Glomerular endothelial cell (primary cell): ENCODE data around the gene KLF6. TPM values are rescaled to one million over a fixed set of nuclear protein-coding genes. Genes with fewer than 3 reads are reported as not detected.

Experiments used
- DNase-seq: peaks from one replicate; pipeline ENCODE4 v3.0.0-alpha.2; 2011; ENCODE audit warnings: low read depth, low spot score; ENCODE audit errors: extremely low read depth
- total RNA-seq: library from RNA; depleted of rRNA; stranded (reverse); fragments of >200 nt; gene quantifications from 2 replicates; pipeline ENCODE4 v1.2.3, GENCODE V29; 2015

KLF6 gene
- total RNA-seq, 1 donor from 2014 or later = 247 TPM

DNA sequence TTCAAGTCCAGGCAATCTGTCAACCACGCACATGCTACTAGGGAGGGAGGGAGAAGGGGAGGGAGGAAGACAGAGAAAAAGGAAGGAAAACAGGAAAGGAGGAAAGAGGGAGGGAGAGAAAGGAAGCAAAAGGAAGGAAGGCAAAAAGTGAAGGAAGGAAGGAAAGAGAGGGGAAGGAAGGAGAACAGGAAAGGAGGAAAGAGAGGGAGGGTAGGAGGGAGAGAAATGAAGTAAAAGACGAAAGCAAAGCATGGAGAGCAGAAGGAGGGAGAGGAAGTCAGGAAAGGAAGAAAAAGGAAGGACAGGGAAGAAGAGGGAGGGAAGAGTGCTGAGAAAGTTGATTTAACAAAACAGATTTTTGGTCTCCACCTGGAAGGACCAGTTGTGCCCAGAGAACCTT is 25.6 kb downstream of the KLF6 start:
- DNase-seq = no peak

GRCh38 chr10:3758491-3758970 is 26.5 kb downstream of the KLF6 start:
- DNase-seq = no peak

DNA sequence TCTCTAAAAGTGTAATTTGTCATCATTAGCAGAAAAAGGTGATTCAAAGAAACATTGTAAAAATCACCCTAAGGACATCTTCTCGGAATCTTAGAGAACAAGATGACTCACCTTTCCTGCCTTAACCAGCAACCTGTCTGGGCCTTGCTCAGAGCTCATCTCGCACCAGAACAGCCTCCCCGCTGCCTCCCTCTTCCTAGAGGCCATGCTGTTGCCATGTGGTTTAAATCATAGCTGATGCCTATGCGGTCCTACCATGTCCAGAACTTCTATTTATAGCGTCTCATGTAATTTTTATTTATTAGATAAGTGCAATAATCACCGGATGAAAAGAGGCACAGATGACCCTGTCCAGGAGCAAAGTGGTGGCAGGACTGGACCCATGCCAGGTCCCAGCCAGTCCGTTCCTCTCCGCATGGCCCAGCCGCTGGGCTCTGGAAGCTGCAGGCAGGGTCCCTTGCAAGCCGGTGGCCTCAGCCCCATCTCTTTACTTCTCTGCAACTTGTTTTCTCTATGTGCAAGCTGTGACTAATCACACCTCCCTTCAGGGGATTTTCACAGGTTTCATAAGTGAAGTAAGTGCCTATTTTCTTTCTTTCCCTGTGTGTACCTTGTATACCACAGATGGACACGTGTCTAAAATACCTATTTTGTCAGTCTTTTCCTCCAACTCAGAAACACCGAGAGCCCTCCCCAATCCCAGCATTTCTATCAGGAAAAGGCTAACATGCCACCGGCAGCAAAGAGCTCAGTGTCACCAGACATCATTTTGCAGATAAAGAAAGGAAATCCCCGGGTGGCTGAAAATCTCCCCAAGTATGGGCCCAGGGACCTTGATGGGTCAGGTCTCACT is 27.1 kb downstream of the KLF6 start:
- no peak for DNase-seq

DNA sequence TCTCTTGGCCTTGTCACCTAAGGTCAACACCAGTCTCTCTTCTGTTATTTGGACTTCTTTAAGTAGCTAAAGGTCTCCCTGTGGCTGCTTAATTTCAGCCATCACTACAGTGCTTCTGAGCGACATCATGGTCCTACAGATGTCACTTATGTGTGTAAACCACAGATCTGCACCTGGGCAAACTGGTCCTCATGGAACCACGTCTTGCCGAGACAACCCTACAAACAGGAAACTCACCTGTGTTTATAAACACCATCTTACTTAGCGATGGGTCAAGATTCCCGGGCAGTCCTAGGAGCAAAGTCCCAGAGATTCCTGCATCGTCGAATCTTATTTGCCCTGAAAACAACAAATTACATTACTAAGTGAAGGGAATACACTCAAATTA is 27.8 kb downstream of the KLF6 start:
- no peak for DNase-seq

DNA sequence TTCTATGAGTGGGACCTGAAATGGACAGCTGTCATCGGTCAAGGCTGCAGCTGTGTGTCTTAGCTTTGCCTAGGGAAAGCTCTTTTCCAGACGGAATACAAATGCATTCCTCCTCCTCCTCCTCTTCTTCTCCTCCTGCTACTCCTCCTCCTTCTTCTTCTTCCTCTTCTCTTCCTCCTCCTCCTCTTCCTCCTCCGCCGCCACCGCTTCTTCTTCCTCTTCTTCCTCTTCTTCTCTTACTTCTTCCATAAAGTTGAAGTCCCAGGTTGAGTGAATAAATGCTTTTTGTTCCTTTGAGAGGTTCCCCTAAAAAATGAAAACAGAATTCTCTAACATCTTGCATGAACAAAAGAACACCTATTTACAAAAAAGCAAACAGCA is 28.7 kb downstream of the KLF6 start:
- DNase-seq = no peak

DNA sequence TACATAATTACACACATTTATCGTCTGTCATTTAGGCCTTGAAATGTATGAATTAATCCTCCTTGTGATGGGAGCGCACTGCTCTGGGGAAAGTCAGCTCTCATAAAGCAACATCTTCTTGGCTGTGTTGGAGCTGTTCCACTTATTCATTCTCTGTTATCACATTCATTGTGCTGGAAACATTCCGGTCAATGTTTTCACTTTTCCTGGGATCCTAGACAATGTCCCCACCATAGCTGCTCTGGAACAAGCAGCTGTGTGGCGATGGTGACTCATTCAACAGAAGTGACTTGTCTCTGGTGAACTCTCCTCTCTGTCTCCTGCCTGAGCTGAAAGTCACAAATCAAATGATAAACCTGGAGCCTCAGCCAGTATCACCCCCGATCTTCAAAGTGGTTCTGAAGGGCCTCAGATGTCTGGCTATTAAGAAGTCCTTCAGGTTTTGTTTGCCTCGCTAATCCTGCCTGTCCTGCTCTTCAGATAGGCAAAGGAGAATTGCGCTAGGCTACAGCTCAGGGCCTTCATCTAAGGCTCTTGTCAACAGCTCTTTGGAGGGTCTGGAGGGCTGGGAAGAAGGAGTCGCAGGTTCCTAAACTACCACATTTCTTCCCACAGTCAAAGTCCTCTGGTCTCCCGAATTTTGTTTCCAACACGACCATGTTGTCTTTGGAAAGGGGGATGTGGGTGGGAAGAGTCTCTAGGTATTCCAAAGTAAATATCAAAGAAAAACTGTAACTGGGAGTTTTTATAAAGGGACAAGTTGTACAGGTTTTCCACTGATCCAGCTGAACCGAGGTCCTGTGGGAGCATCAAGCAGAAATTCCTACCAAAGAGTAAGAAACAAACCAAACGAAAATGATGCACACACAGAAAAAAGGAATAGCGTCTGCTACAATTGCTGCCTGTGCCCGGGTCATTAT is 29.3 kb downstream of the KLF6 start:
- peak; percentile 54 for DNase-seq

DNA sequence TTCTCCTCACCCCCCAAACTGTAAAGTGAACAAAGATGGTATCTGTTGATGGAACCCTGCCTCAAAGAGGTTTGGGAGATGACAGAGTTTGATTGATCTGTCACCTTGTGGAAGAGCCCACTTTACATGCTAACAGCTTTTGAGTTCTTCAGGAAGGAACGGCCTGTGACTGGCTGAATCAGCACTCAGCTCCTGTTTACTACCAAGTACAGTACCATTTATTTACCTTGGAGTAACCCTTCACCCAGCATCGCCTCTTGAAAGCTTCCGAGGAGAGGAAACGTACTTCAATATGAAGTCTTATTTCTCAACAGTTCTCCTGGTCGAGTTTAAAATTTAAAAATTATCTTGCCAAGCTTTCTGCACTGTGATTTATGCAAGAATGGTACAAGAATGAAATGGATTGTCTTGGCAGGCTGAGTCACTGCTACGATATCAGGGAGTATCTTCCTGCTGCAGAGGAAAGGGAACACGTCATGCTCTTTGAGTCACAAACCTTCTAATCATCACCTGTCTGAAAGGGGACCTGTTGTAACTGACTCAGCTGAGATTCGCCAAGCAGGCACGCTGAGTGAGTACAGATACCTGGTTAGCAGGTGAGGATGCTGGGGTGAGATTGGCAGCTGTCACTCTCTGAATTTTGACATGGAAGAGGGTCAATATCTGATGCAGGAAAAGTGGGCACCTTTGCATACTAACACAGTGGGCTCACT is 30.1 kb downstream of the KLF6 start:
- DNase-seq = peak; percentile 87

DNA sequence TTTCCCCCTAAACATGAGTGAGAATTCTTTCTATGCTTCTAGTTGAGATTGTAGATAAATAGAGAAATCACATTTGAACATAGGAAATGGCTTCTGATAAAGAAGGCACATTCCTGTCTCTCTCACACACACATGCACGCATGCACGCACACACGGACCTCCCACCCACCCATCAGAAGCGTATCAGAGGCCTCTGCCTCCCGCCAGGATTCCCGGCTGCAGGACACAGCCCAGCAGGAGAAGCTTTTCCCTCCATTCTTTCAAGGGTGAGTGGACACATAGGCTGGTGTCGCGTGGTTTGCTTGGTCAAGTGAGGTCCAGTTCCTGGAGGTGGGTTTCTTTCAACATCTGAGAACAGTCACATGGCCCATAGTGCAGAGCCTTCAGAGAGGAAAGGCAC is 34.2 kb downstream of the KLF6 start:
- DNase-seq = no peak

DNA sequence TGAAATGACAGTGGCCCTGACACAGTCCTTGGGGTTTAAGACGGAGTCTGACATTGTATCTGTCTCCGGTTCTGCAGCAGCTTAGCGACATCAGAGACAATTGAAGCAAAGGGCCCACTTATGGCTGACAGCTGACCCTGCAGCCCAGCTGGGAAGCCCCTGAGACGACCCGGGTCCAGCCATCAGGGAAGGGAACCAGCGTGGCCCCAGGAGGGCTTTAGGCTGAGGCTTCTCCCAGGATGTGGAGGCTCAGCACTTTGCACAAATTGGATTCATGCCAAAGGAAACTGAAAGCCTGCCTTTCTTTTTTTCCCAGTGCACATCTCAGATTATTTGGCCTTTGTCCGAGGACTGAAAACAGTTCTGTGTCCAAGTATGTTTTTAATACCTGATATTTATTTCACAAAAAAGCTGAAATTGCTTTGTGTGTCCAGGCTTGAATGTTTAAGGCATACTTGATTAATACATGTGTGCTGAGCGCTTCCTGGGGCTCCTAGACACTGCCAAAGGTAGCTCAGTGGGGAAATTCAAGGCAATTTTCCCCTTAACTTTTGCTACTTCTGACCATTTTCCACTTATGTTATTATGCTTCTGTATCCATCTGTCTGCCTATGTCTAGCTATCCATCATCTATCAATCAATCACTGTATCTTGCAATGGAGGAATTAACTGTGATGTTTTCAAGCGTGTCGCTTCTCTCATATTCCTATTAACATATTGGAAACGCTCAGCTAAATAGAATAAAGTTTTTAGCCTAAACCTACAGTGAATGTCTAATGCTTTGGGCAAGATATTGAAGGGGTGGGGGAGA is 34.8 kb downstream of the KLF6 start:
- DNase-seq = no peak

GRCh38 chr10:3749600-3749999 is 35.4 kb downstream of the KLF6 start:
- no peak for DNase-seq

DNA sequence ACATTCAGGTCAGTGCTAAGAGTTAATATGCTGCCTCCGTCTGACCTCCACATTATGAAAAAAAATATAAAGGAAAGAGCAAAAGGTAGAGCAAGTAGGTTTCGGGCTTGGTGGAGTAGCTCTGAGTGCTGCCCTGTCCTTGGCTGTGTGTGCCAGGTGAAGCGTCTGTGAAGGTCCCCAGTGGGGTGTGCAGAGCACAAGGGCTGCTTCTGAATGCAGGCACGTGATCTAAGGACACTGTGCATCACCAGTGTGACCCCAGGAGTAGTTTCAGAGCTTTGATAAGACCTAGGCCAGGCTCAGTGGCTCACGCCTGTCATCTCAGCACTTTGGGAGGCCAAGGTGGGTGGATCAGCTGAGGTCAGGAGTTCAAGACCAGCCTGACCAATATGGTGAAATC is 36.0 kb downstream of the KLF6 start:
- no peak for DNase-seq

- DNase-seq = no peak
Measured at GRCh38 chr10:3748484-3748883, 36.5 kb downstream of the KLF6 start.

DNA sequence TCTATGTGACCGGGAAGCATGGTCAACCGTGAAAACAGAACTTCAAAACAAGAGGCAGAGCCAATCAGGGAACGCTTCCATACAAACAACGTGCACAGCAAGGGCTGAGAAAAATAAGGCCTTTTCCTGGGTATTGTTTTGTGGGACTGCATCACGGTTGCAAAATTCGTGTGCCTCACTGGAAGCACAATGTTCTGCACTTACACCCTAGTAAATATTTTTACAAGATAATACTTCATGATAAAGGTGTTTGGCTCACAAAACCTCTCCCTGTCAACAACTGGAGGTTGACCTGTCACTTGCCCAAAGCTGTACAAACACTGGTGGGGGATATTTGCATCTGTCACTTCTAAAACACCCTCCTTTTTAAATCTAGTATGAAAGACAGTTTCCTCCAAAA is 37.0 kb downstream of the KLF6 start:
- DNase-seq = no peak

DNA sequence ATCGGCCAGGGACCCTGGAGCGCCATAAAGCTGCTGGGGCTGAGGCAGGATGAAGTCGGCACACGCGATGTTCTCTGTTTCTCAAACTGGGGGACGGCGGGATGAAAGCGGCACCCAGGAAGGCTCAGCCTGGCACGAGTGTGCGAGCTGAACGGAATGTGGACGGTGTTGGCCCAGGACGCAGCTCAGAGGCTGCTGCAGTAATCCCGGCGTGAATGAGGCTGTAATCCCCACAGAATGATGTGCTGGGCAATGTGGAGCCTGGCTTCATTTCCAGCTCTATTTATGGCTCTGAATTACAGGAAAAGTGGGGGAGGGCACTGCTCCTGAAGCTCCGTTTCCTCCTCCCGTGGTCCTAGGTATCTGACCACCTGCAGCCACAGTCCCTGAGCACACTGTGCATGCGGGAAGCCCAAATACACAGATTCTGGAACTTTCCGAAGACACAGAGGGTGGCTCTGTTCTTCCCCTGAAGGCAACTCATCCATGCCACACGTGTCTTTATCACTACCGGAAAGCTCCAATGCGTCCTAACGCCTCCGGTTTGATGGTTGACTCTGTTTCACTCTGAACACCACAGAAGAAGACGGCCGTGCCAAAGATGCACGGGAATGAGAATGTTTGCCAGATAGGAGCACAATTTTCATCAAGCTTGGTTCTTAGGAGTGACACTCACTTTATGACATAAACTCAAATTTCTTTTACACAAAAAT is 37.6 kb downstream of the KLF6 start:
- DNase-seq = no peak

GRCh38 chr10:3746634-3747033 is 38.4 kb downstream of the KLF6 start:
- no peak for DNase-seq

DNA sequence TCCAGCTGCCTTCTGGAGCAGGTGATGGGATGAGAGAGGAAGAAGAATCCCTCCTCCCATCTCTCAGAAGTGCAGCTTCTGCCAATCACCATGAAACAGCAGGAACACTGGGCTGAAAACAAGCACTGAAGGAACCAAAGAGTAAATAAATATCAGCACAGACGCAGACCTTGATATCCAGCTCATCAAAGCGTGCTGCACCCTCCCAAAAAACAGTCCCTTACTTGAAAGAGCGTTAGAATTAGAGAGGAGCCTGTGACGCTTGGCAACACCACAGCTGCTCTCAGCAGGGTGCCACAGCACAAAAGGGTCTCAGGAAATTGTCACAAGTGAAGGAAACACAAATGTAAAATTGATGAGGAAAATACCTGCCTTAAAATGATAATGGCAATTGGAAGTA is 39.5 kb downstream of the KLF6 start:
- no peak for DNase-seq

- DNase-seq = no peak
Measured at GRCh38 chr10:3741688-3742461, 43.1 kb downstream of the KLF6 start.

DNA sequence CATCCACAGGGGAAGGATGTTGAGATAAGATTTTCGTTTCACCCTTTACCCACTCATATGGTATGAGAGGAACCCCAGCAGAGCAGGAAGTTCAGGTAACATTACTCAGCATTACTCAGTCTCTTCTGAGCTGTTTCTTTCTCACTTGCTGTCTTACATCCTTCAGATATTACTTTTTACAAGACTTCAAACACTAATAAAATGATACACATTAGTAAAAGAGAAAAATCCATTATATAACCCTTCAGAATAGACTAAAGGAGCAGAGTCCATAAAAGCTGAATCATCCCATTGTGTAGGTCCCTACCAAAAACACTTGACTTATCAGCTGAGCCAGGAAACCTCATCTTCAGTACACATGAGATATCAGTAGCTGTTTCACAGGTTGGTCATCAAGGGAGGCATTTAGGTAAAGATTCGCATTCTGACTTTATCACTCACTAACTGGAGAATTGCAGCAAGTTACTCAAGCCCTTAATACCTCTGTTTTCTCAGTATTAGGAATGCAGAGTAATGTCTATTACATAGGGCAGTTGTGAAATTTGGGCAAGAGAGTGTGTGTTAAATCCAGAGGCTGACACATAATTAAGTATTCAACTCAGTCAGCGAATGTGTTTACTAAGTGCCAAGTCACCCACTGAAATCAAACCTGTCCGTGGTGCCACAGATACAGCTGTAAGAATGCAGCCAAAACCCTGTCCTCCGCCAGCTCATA is 44.7 kb downstream of the KLF6 start:
- DNase-seq = no peak
